Measurements from ENCODE around the gene SLC9C2.

DNA sequence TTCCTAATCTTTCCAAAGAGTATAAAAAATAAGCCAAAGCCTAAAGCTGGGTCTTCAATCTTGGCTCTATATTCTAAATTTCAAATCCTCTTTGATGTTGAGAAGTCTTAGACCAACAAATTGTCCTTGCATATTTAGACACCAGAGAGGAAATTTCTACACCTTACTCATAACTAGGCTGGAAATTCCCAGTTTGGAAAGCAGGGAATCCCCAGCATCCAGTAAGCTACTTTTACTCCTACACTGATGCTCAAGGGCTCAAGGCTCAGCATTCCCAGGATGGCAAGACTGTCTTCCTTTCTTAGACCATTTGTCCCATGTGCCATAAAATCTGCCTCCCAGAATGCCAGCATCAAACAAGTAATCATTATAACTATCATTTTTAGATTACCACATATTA, 97.5 kb downstream of the SLC9C2 start:
- TF ChIP-seq, protein P1, sequence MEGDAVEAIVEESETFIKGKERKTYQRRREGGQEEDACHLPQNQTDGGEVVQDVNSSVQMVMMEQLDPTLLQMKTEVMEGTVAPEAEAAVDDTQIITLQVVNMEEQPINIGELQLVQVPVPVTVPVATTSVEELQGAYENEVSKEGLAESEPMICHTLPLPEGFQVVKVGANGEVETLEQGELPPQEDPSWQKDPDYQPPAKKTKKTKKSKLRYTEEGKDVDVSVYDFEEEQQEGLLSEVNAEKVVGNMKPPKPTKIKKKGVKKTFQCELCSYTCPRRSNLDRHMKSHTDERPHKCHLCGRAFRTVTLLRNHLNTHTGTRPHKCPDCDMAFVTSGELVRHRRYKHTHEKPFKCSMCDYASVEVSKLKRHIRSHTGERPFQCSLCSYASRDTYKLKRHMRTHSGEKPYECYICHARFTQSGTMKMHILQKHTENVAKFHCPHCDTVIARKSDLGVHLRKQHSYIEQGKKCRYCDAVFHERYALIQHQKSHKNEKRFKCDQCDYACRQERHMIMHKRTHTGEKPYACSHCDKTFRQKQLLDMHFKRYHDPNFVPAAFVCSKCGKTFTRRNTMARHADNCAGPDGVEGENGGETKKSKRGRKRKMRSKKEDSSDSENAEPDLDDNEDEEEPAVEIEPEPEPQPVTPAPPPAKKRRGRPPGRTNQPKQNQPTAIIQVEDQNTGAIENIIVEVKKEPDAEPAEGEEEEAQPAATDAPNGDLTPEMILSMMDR (IDR thresholded peaks at IDR 0.05; ENCODE audit: insufficient read depth, low read depth, low read length) = no peak
- TF ChIP-seq EZH2 (IDR thresholded peaks at IDR 0.05; ENCODE audit: insufficient read depth, low read length) = no peak

All from astrocyte (in vitro differentiated cells and primary cell).